ENCODE measurements around the gene TIAM1.

DNA sequence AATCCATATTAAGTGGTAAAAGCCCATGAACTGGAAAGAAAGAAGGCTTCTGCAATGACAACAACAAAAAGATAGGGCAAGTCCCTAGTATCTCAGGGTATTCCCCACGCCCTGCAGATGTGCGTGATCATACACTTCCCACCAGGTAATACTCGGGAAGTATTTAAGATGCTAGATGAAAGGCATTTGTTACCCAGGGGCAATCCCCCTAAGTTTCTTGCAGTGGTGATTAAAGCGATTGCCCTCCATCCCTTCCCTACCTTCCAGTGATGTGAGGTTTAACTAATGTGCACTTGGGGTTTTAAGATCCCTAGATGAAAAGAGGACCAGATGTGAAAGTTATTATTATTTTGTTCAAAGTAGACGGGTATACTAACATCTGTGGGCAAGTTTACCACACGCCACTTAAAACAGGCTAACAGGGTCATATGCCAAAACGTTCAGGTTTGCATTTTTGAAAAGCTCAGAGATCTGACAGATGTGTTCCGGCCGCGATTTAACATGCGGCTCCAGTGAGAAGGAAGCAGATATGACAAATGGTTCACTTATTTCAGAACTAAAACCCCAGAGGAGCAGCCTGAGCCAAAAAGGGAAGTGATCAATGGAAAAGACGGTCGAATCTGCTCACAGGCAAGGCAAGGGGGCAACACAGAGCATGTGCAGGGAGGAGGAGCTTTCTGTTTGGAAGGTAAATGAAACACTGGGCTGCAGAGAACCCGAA, 17.4 kb downstream of the TIAM1 start:
- TF ChIP-seq, protein P1, sequence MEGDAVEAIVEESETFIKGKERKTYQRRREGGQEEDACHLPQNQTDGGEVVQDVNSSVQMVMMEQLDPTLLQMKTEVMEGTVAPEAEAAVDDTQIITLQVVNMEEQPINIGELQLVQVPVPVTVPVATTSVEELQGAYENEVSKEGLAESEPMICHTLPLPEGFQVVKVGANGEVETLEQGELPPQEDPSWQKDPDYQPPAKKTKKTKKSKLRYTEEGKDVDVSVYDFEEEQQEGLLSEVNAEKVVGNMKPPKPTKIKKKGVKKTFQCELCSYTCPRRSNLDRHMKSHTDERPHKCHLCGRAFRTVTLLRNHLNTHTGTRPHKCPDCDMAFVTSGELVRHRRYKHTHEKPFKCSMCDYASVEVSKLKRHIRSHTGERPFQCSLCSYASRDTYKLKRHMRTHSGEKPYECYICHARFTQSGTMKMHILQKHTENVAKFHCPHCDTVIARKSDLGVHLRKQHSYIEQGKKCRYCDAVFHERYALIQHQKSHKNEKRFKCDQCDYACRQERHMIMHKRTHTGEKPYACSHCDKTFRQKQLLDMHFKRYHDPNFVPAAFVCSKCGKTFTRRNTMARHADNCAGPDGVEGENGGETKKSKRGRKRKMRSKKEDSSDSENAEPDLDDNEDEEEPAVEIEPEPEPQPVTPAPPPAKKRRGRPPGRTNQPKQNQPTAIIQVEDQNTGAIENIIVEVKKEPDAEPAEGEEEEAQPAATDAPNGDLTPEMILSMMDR (conservative IDR thresholded peaks at IDR 0.05 in 1 of 2, IDR thresholded peaks at IDR 0.05 in 1 of 2; ENCODE audit: extremely low read depth in 1 of 2, insufficient read depth in 1 of 2, low read depth in 1 of 2, low read length in 2 of 2) = no peak
- no peak for TF ChIP-seq EZH2 (IDR thresholded peaks at IDR 0.05; ENCODE audit: borderline replicate concordance, low read length)

Data from mammary epithelial cell (primary cell).